ENCODE results near the gene RFC3. TPM values are rescaled to one million over a fixed set of nuclear protein-coding genes. Genes with fewer than 3 reads are reported as not detected.

RFC3 gene
- total RNA-seq, 1 experiment from 2014 or later = 20.4 TPM

DNA sequence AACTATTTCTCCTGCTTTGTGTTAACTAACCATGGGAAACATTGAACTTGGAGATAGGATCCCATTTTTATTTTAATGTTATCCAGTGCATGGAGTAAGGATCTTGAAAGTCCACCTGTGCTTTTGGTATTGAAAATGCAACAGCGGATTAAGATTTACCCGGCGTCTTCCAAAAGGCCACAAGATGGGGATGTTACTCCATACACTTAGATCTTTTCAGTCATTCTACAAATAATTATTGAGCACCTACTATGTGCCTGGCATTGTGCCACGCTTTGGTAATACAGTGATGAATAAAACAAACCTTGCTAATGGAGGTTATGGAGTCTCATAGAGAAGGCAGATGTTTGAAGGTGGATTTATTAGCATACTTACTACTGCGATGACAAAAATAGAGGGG is 56.9 kb downstream of the RFC3 start:
- no peak for DNase-seq
- BruUV-seq (replicated peaks) = no TSS peak

DNA sequence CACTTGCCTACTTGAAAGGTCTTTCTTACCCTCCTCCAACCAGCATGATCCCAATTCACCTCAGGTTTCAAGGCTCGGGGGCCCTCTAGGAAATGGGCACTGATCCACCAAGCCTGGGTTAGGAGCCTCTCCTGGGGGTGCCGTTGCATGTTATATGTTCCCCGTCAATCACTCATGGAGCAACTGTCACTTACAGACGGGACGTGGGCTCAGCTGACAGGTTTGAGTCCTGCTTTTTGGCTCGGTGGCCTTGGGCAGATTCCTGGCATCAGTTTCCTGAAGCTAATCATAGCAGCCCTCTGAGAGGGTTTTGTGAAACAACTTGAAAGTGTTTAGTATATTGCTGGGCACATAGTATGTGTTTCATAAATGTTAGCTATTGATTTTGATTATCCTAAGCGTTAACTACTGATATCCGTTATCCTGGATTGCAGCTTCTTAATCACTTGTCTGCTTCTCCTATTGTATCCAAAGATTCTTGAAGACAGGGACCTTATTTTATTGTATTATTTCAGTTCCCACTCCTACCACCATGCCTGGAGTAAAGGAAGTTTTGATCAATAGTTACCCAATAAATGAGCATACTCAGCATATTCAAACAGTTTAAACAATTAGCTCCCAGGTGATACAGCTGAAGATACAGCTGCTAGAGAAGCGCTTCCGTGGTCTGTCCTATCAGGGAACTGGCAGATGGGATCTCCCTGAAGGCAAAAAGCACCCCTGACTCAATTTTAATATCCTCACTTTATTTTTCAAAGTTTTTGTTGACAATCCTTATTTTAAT is 57.9 kb downstream of the RFC3 start:
- Histone ChIP-seq H3K27ac (no peak overlapping the region), H3K4me2 (no peak overlapping the region), H3K9me2 (ENCODE audit: insufficient read depth) (no peaks in the 10 kb centered on the region), H3K79me2 (ENCODE audit: low read depth) (no peaks in the 10 kb centered on the region), H4K20me1 (ENCODE audit: insufficient read depth) (no peaks in the 10 kb centered on the region; the same call in 1 of the 2 replicates), H3K36me3 (ENCODE audit: low read depth) (no peaks in the 10 kb centered on the region), H3F3A (ENCODE audit: insufficient read depth, low read depth) (no peaks in the 10 kb centered on the region), H3K27me3 (ENCODE audit: insufficient read depth, low read depth) (no peaks in the 10 kb centered on the region), H3K9me3 (ENCODE audit: insufficient read depth, low read depth) (no peaks in the 10 kb centered on the region), H2AFZ (no peak overlapping the region), H3K4me1 (replicated peaks; ENCODE audit: insufficient read depth) (no peaks in the 10 kb centered on the region), H3K4me3 (no peak overlapping the region)
- BruUV-seq (replicated peaks) = no TSS peak
- CTCF ChIA-PET = no interaction called here
- TF ChIP-seq EZH2 (IDR thresholded peaks at IDR 0.05; ENCODE audit: low read depth) = no peak
- TF ChIP-seq, protein P1, sequence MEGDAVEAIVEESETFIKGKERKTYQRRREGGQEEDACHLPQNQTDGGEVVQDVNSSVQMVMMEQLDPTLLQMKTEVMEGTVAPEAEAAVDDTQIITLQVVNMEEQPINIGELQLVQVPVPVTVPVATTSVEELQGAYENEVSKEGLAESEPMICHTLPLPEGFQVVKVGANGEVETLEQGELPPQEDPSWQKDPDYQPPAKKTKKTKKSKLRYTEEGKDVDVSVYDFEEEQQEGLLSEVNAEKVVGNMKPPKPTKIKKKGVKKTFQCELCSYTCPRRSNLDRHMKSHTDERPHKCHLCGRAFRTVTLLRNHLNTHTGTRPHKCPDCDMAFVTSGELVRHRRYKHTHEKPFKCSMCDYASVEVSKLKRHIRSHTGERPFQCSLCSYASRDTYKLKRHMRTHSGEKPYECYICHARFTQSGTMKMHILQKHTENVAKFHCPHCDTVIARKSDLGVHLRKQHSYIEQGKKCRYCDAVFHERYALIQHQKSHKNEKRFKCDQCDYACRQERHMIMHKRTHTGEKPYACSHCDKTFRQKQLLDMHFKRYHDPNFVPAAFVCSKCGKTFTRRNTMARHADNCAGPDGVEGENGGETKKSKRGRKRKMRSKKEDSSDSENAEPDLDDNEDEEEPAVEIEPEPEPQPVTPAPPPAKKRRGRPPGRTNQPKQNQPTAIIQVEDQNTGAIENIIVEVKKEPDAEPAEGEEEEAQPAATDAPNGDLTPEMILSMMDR (conservative IDR thresholded peaks at IDR 0.05) = no peak
- no peak for DNase-seq
- intact Hi-C loops (cut with micrococcal nuclease; ENCODE audit: unreplicated experiment) = no loop called here
- POLR2A ChIA-PET (ENCODE audit: unreplicated experiment) = no interaction called here

More for the DNA sequence above, 56.9 kb downstream of the RFC3 start:
- H3K4me3 ChIP-seq = no peak overlapping the region
- H3K9me2 ChIP-seq (ENCODE audit: insufficient read depth) = no peaks in the 10 kb centered on the region
- no peaks in the 10 kb centered on the region for H3F3A ChIP-seq (ENCODE audit: insufficient read depth, low read depth)
- no peaks in the 10 kb centered on the region for H3K27me3 ChIP-seq (ENCODE audit: insufficient read depth, low read depth)
- TF ChIP-seq, protein P1 (conservative IDR thresholded peaks at IDR 0.05) = peak; percentile 45
- no peak for TF ChIP-seq EZH2 (IDR thresholded peaks at IDR 0.05; ENCODE audit: low read depth)
- ChIA-PET CTCF (no interaction called here), POLR2A (ENCODE audit: unreplicated experiment) (no interaction called here)
- H3K4me1 ChIP-seq (replicated peaks; ENCODE audit: insufficient read depth) = no peaks in the 10 kb centered on the region
- no peaks in the 10 kb centered on the region for H3K9me3 ChIP-seq (ENCODE audit: insufficient read depth, low read depth)
- no peaks in the 10 kb centered on the region for H3K79me2 ChIP-seq (ENCODE audit: low read depth)
- H3K4me2 ChIP-seq = no peak overlapping the region
- no peak overlapping the region for H3K27ac ChIP-seq
- no peaks in the 10 kb centered on the region; the same call in 1 of the 2 replicates for H4K20me1 ChIP-seq (ENCODE audit: insufficient read depth)
- H3K36me3 ChIP-seq (ENCODE audit: low read depth) = no peaks in the 10 kb centered on the region
- intact Hi-C loops (cut with micrococcal nuclease; ENCODE audit: unreplicated experiment) = no loop called here
- no peak overlapping the region for H2AFZ ChIP-seq

DNA sequence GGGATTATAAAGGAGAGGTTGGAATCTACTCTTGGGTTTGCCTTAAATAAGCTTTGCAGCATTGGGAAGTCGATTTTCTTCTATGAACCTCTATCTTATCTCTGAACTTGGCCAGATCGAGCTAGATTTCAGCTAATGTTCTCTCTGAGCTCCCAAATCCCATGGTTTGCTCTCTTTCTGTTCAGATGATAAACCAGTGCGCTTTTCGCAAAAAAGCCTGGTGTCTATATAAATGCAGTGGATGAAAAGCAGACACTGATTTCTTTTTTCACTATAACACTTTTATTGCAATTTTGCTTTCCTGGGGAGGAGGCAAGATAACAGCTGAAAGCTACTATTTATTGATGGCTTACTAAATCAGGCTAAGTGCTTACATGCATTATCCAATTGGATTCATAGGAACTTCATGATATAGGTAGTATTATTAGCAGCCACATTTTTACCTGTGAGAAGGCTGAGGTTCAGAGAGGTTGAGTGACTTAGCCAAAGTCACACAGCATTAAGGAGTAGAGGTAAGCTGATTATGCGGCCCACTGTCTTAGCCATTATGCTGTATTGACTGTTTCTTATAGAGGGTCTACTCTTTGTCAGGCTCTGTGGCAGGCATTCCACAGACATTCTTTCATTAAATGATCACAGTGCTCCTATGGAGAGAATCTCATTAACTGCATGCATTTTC is 58.9 kb downstream of the RFC3 start:
- intact Hi-C loops (cut with micrococcal nuclease; ENCODE audit: unreplicated experiment) = no loop called here
- POLR2A ChIA-PET (ENCODE audit: unreplicated experiment) = no interaction called here

More for the DNA sequence above, 58.9 kb downstream of the RFC3 start:
- H3K9me3 ChIP-seq (ENCODE audit: insufficient read depth, low read depth) = no peaks in the 10 kb centered on the region
- H3K36me3 ChIP-seq (ENCODE audit: low read depth) = no peaks in the 10 kb centered on the region
- no peak overlapping the region for H3K4me3 ChIP-seq
- H3K4me2 ChIP-seq = no peak overlapping the region
- no peak overlapping the region for H3K27ac ChIP-seq
- no peaks in the 10 kb centered on the region for H3K27me3 ChIP-seq (ENCODE audit: insufficient read depth, low read depth)
- H3K9me2 ChIP-seq (ENCODE audit: insufficient read depth) = no peaks in the 10 kb centered on the region
- no peak overlapping the region for H2AFZ ChIP-seq
- no TSS peak for BruUV-seq (replicated peaks)
- CTCF ChIA-PET = no interaction called here
- H4K20me1 ChIP-seq (ENCODE audit: insufficient read depth) = no peaks in the 10 kb centered on the region; the same call in 1 of the 2 replicates
- TF ChIP-seq EZH2 (IDR thresholded peaks at IDR 0.05; ENCODE audit: low read depth) = no peak
- TF ChIP-seq, protein P1 (conservative IDR thresholded peaks at IDR 0.05) = no peak
- H3F3A ChIP-seq (ENCODE audit: insufficient read depth, low read depth) = no peaks in the 10 kb centered on the region
- DNase-seq = no peak
- no peaks in the 10 kb centered on the region for H3K79me2 ChIP-seq (ENCODE audit: low read depth)
- H3K4me1 ChIP-seq (replicated peaks; ENCODE audit: insufficient read depth) = no peaks in the 10 kb centered on the region

Measured in PC-9 (cell line).